Naive thymus-derived CD4-positive, alpha-beta T cell (primary cell): Measurements from ENCODE around the gene LDB2. TPM values are rescaled to one million over a fixed set of nuclear protein-coding genes. Genes with fewer than 3 reads are reported as not detected.

Experiments used
- ATAC-seq: fragments of 150-1000 bp; cut with Tn5 transposase; 2 replicates; pipeline ENCODE4 v1.10.0; 2021; ENCODE audit warnings: mild to moderate bottlenecking, moderate library complexity
- CTCF ChIA-PET: fragments of 350-600 bp; sonication (Branson Sonifier 250); formaldehyde crosslinking; loops from one replicate; lab custom pipeline; 2021; ENCODE audit warnings: antibody characterized with exemption; lab: Charles Lee
- POLR2A ChIA-PET: fragments of 350-600 bp; sonication (Branson Sonifier 250); formaldehyde crosslinking; loops from one replicate; lab custom pipeline; 2021; ENCODE audit warnings: antibody characterized with exemption, inconsistent platforms; lab: Charles Lee
- DNase-seq, 9 donors: peaks; one replicate each; pipeline versions ENCODE4 v3.0.0 to v3.0.0-alpha.2; 2020 to 2022; ENCODE audit warnings: mixed read lengths in 1 of 9
- H3K27ac ChIP-seq: one replicate; pipeline ENCODE4 v1.7.0; 2013; ENCODE audit warnings: mild to moderate bottlenecking, low read depth, low read length, moderate library complexity
- H3K27me3 ChIP-seq, 2 donors: one replicate each; pipeline ENCODE4 v1.7.0; 2013; ENCODE audit warnings: low read length in 2 of 2, mild to moderate bottlenecking in 2 of 2, moderate library complexity in 2 of 2; ENCODE audit not compliant: control insufficient read depth in 2 of 2, insufficient read depth in 2 of 2
- H3K36me3 ChIP-seq, 3 experiments: 1 replicate in 2 of 3; 2 replicates in 1 of 3; pipeline ENCODE4 v1.7.0; 2013; ENCODE audit warnings: low read length in 3 of 3, mild to moderate bottlenecking in 3 of 3, moderate library complexity in 1 of 3; ENCODE audit not compliant: insufficient read depth in 3 of 3, control insufficient read depth in 2 of 3
- H3K4me1 ChIP-seq, 2 donors: one replicate each; pipeline ENCODE4 v1.7.0; 2013; ENCODE audit warnings: low read length in 2 of 2, mild to moderate bottlenecking in 2 of 2, moderate library complexity in 1 of 2; ENCODE audit not compliant: control insufficient read depth in 2 of 2, insufficient read depth in 2 of 2
- H3K4me3 ChIP-seq: 2 replicates; pipeline ENCODE4 v1.7.0; 2013; ENCODE audit warnings: mild to moderate bottlenecking, low read length
- H3K9me3 ChIP-seq, 3 experiments: 1 replicate in 2 of 3; 2 replicates in 1 of 3; pipeline ENCODE4 v1.7.0; 2013; ENCODE audit warnings: low read length in 3 of 3; ENCODE audit not compliant: control insufficient read depth in 2 of 3
- H3K27ac Mint-ChIP-seq, 9 donors: one replicate each; pipeline ENCODE4 v1.8.0; 2020 to 2022; ENCODE audit warnings: mixed read lengths in 9 of 9, mild to moderate bottlenecking in 8 of 9, moderate library complexity in 5 of 9, inconsistent platforms in 2 of 9
- H3K27me3 Mint-ChIP-seq, 5 donors: one replicate each; pipeline ENCODE4 v1.8.0; 2021 to 2022; ENCODE audit warnings: mixed read lengths in 5 of 5, mild to moderate bottlenecking in 1 of 5
- H3K36me3 Mint-ChIP-seq, 5 donors: one replicate each; pipeline ENCODE4 v1.8.0; 2020 to 2022; ENCODE audit warnings: mixed read lengths in 5 of 5, mild to moderate bottlenecking in 3 of 5, inconsistent platforms in 1 of 5
- H3K4me1 Mint-ChIP-seq, 7 donors: one replicate each; pipeline ENCODE4 v1.8.0; 2020 to 2022; ENCODE audit warnings: mixed read lengths in 7 of 7, mild to moderate bottlenecking in 3 of 7, inconsistent platforms in 1 of 7
- H3K4me3 Mint-ChIP-seq, 10 donors: one replicate each; pipeline ENCODE4 v1.8.0; 2020 to 2022; ENCODE audit warnings: mild to moderate bottlenecking in 10 of 10, mixed read lengths in 10 of 10, moderate library complexity in 6 of 10, inconsistent platforms in 2 of 10
- H3K9me3 Mint-ChIP-seq, 11 donors: one replicate each; pipeline ENCODE4 v1.8.0; 2020 to 2022; ENCODE audit warnings: mixed read lengths in 11 of 11, mild to moderate bottlenecking in 4 of 11, inconsistent platforms in 1 of 11, moderate library complexity in 1 of 11
- intact Hi-C, 2 donors: fragments of 100-400 bp; cut with micrococcal nuclease; formaldehyde crosslinking; loops; one replicate each; pipeline ENCODE4 v1.15.1; 2023
- polyA plus RNA-seq, 2 donors: library from polyadenylated mRNA; unstranded; fragments of 300-500 nt; fragmentation: Illumina TruSeq; gene quantifications; one replicate each; pipeline ENCODE4 v1.2.3, GENCODE V29; 2021
- total RNA-seq, 6 experiments: library from RNA in 5 of 6; stranded (reverse) in 5 of 6; gene quantifications; 1 replicate in 5 of 6; 2 replicates in 1 of 6; pipeline ENCODE4 v1.2.3 and lab custom pipeline; 2021 to 2026

The LDB2 gene
- total and polyA plus RNA-seq, 7 experiments from 2014 or later = 0.29 to 1.5 TPM; not detected in 5

GRCh38 chr4:16544251-16544721 lies 354.2 kb downstream of the LDB2 start:
- Mint-ChIP-seq H3K27me3 (peaks cover 0 to 11% (median 0%) of the 10 kb centered on the region in 5 donors), H3K4me3 (no peak overlapping the region), H3K4me1 (peaks cover 0 to 2% (median 0%) of the 10 kb centered on the region in 7 donors), H3K9me3 (peaks cover 0 to 10% (median 3%) of the 10 kb centered on the region in 11 donors), H3K36me3 (no peaks in the 10 kb centered on the region), H3K27ac (no peak overlapping the region)
- no peaks in the 10 kb centered on the region for H3K27me3 ChIP-seq
- H3K27ac ChIP-seq = no peak overlapping the region
- DNase-seq (no peak), ATAC-seq (no peak)
- H3K9me3 ChIP-seq = no peaks in the 10 kb centered on the region
- no peak overlapping the region for H3K4me3 ChIP-seq
- H3K4me1 ChIP-seq = no peaks in the 10 kb centered on the region
- ChIA-PET CTCF (no interaction called here), POLR2A (no interaction called here)
- no peaks in the 10 kb centered on the region for H3K36me3 ChIP-seq
- intact Hi-C loops = no loop called here

- Histone ChIP-seq H3K4me3 (no peak overlapping the region), H3K9me3 (no peaks in the 10 kb centered on the region), H3K4me1 (no peaks in the 10 kb centered on the region), H3K27ac (no peak overlapping the region), H3K36me3 (no peaks in the 10 kb centered on the region), H3K27me3 (no peaks in the 10 kb centered on the region)
- ChIA-PET CTCF (no interaction called here), POLR2A (no interaction called here)
- H3K36me3 Mint-ChIP-seq = no peaks in the 10 kb centered on the region
- H3K27me3 Mint-ChIP-seq = peaks cover 0 to 6% (median 0%) of the 10 kb centered on the region in 5 donors
- peaks cover 0 to 6% (median 2%) of the 10 kb centered on the region in 11 donors for H3K9me3 Mint-ChIP-seq
- H3K4me1 Mint-ChIP-seq = peaks cover 0 to 2% (median 0%) of the 10 kb centered on the region in 7 donors
- DNase-seq (no peak), ATAC-seq (no peak)
- H3K27ac Mint-ChIP-seq = no peak overlapping the region
- H3K4me3 Mint-ChIP-seq = no peak overlapping the region
- intact Hi-C loops = no loop called here
Observed at GRCh38 chr4:16537926-16538325, 360.5 kb downstream of the LDB2 start.

- POLR2A ChIA-PET = no interaction called here
- CTCF ChIA-PET = no interaction called here
- ATAC-seq (no peak), DNase-seq (no peak)
- Histone ChIP-seq H3K4me3 (no peak overlapping the region), H3K27ac (no peak overlapping the region), H3K4me1 (no peaks in the 10 kb centered on the region), H3K27me3 (no peaks in the 10 kb centered on the region), H3K36me3 (no peaks in the 10 kb centered on the region), H3K9me3 (no peaks in the 10 kb centered on the region)
- H3K4me3 Mint-ChIP-seq = no peak overlapping the region
- H3K4me1 Mint-ChIP-seq = peaks cover 0 to 2% (median 0%) of the 10 kb centered on the region in 7 donors
- H3K27me3 Mint-ChIP-seq = peaks cover 0 to 14% (median 0%) of the 10 kb centered on the region in 5 donors
- H3K36me3 Mint-ChIP-seq = no peaks in the 10 kb centered on the region
- intact Hi-C loops = no loop called here
- H3K9me3 Mint-ChIP-seq = peaks cover 0 to 11% (median 0%) of the 10 kb centered on the region in 11 donors
- peak overlapping the region in 1 of 9 donors; percentile 47 for H3K27ac Mint-ChIP-seq
Observed at GRCh38 chr4:16532240-16532970, 366.0 kb downstream of the LDB2 start.

- no peak overlapping the region for H3K4me3 ChIP-seq
- Mint-ChIP-seq H3K4me1 (no peaks in the 10 kb centered on the region), H3K27me3 (peaks cover 0 to 14% (median 0%) of the 10 kb centered on the region in 5 donors), H3K27ac (no peak overlapping the region), H3K4me3 (no peak overlapping the region), H3K9me3 (peaks cover 0 to 14% (median 0%) of the 10 kb centered on the region in 11 donors), H3K36me3 (no peaks in the 10 kb centered on the region)
- POLR2A ChIA-PET = no interaction called here
- CTCF ChIA-PET = no interaction called here
- H3K27me3 ChIP-seq = no peaks in the 10 kb centered on the region
- ATAC-seq = no peak
- no peaks in the 10 kb centered on the region for H3K4me1 ChIP-seq
- H3K9me3 ChIP-seq = no peaks in the 10 kb centered on the region
- no peak overlapping the region for H3K27ac ChIP-seq
- no peak for DNase-seq
- intact Hi-C loops = no loop called here
- H3K36me3 ChIP-seq = no peaks in the 10 kb centered on the region
Observed at GRCh38 chr4:16530688-16531635, 367.5 kb downstream of the LDB2 start.

GRCh38 chr4:16524911-16525554 lies 373.4 kb downstream of the LDB2 start:
- no peak overlapping the region for H3K27ac ChIP-seq
- Mint-ChIP-seq H3K4me1 (no peaks in the 10 kb centered on the region), H3K27ac (no peak overlapping the region), H3K9me3 (peaks cover 0 to 11% (median 0%) of the 10 kb centered on the region in 11 donors), H3K36me3 (no peaks in the 10 kb centered on the region), H3K27me3 (peaks cover 0 to 15% (median 4%) of the 10 kb centered on the region in 5 donors), H3K4me3 (no peak overlapping the region)
- H3K4me1 ChIP-seq = no peaks in the 10 kb centered on the region
- H3K36me3 ChIP-seq = no peaks in the 10 kb centered on the region
- ATAC-seq (no peak), DNase-seq (no peak)
- intact Hi-C loops = no loop called here
- POLR2A ChIA-PET = no interaction called here
- no peak overlapping the region for H3K4me3 ChIP-seq
- CTCF ChIA-PET = no interaction called here
- no peaks in the 10 kb centered on the region for H3K27me3 ChIP-seq
- H3K9me3 ChIP-seq = no peaks in the 10 kb centered on the region

GRCh38 chr4:16524406-16524805 lies 374.0 kb downstream of the LDB2 start:
- CTCF ChIA-PET = no interaction called here
- intact Hi-C loops = no loop called here
- H3K27ac Mint-ChIP-seq = no peak overlapping the region
- peaks cover 0 to 7% (median 0%) of the 10 kb centered on the region in 11 donors for H3K9me3 Mint-ChIP-seq
- Histone ChIP-seq H3K4me1 (no peaks in the 10 kb centered on the region), H3K9me3 (no peaks in the 10 kb centered on the region), H3K4me3 (no peak overlapping the region), H3K36me3 (no peaks in the 10 kb centered on the region), H3K27ac (no peak overlapping the region), H3K27me3 (no peaks in the 10 kb centered on the region)
- POLR2A ChIA-PET = no interaction called here
- no peaks in the 10 kb centered on the region for H3K4me1 Mint-ChIP-seq
- no peaks in the 10 kb centered on the region for H3K36me3 Mint-ChIP-seq
- ATAC-seq = no peak
- H3K4me3 Mint-ChIP-seq = no peak overlapping the region
- DNase-seq = no peak
- peaks cover 0 to 15% (median 4%) of the 10 kb centered on the region in 5 donors for H3K27me3 Mint-ChIP-seq
